ENCODE data around the gene GSG1.
A peak's percentile ranks its signal among the peaks of the same experiment; 100 is the strongest.
"Not testable (repeated sequence)": the region's sequence is repeated elsewhere in the genome, so short reads cannot be mapped to it uniquely, and the experiment has no call there.

GSG1 gene

DNA sequence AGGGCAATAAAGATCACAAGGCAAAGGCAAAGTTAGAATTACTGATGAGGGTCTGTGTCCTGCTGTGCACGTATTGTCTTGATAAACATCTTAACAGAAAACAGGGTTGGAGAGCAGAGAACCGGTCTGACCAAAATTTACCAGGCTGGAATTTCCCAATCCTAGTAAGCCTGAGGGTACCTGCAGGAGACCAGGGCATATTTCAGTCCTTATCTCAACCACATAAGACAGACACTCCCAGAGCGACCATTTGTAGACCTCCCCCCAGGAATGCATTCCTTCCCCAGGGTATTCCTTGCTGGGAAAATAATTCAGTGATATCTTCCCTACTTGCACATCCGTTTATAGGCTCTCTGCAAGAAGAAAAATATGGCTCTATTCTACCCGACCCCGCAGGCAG, 49.9 kb downstream of the GSG1 start:
- not testable (repeated sequence) for DNase-seq (ENCODE audit: low spot score)

DNA sequence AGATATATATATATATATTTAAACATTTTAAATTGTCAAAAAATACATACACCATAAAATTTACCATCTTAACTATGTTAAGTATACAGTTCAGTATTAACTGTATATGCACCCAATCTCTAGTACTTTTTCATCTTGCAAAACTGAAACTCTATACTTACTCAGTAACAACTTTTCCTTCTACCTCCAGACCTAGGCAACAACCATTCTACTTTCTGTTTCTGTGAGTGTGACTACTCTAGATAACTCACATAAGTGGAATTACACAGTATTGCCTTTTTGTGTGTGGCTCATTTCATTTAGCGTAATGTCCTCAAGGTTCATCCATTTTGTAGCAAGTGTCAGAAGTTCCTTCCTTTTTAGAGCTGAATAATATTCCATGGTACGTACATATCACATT, 51.0 kb downstream of the GSG1 start:
- no peak for DNase-seq (ENCODE audit: low spot score)

DNA sequence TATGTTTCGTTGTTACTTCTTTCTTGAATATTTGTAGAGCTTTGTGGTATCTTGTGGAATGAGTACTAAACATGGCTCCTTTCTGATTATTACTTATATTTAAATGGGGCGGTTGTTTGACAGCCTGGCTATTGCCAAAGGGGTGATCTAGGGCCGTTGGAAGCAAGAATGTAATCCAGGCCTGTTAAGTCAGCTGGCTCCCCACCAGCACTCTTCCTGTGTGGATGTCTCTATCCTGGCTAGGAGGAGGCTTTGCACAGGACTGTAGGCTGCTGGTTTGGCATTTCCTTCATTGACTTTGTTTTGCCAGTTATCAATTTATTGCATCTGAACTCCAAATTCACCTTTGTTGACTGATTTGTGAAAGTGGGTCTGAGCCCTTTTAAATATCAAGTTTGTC, 53.7 kb downstream of the GSG1 start:
- no peak for DNase-seq (ENCODE audit: low spot score)

DNA sequence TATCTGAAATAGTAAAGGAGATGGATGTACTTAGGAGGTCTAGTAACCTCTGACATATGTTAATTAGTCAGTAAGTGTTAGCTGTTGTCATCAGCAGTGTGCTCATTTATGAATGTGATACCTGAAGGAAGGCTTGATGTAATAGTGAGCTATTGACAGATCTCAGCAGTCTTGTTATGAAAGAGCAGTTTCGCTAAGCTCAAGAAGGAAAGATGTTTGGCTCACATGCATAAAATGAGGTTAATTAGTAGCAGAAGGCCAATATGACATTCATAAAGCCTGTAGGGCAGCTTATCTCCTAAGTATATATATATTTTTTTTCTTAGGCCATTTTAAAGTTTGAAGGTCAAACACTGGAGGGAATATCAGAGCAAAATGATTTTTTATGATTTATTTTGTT, 56.5 kb downstream of the GSG1 start:
- DNase-seq (ENCODE audit: low spot score) = no peak

DNA sequence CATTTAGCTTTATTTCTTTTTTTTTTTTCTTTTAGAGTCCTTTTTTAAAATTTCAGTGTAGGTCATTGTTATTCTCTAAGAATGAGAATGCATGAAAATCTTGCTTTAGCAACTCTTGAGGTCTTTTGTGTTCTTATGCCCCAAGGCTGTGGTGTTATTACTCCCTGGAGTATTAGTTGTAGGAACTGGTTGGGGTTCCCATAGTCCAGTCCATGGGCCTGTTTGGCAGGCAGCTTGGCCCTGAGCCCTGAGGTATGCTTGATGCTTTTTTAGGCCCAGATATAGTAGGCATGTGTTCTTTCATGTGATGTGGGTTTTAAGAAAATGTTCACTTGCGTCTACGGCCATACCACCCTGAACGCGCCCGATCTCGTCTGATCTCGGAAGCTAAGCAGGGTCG, 57.7 kb downstream of the GSG1 start:
- no peak for DNase-seq (ENCODE audit: low spot score)

DNA sequence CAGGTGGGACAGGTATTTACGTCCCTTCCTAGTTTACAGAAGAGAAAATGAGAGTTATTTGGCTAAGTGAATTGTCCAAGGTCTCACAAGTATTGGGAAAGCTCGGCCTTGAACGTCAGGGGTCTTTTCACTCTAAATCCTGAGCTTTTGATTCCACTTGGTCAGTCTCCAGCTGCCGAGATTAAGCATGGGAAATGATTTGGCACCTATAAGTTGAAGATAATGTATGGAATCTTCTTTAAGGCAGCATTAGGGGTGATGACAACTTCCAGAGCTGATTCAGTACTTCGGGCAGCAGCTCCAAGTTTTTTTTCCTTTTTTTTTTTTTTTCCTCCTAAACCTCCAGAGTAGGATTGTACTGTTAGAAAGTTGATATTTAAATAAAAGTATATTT, 58.6 kb downstream of the GSG1 start:
- no peak for DNase-seq (ENCODE audit: low spot score)

DNA sequence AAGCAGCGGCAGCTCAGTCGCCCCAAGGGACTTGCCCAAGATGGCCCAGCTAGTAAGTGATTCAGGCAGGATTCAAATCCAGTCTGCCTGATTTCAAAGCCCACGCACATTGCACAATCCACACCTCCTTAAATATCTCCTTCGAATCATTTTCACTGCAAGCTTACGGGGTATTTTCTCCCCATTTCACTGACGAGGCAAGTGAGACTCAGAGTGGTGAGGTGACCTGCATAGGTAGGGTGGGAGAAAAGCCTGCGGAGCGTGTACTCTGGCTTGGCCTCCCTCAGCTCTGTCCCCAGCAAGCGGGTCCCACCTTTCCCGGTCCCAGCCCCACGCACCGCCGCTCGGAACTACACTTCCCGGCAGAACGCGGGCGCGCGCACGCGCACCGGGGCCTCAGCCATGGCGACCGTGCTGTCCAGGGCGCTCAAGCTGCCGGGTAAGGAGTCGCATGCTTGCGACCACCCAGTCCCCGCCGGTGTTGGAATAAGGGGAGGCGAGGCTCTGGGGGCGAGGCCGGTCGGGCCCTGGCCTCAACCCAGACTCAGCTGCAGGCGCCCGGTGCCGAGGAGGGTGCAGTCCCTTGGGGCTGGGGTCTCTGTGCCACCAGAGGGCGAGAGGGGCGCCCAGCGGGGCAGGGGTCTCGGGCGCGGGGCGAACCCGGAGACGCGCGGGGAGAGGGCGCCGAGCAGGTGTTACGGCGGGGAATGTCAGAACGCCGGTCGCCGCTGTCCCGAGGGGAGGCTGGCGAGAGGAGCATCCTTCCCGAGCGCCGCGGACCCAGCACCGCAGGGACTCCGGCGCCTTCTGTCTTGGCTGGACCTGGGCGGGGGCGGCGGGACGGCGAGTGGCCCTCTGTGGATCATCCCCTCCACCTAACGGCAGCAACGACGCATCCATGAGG, 59.2 kb downstream of the GSG1 start, which contains the start of gene FAM234B:
Gene FAM234B (plus strand): TSS at position 380 of the 904 bp plus-strand sequence. CDS start 23 bp downstream, at position 403.
- peak; percentile 70 for DNase-seq (ENCODE audit: low spot score)

DNA sequence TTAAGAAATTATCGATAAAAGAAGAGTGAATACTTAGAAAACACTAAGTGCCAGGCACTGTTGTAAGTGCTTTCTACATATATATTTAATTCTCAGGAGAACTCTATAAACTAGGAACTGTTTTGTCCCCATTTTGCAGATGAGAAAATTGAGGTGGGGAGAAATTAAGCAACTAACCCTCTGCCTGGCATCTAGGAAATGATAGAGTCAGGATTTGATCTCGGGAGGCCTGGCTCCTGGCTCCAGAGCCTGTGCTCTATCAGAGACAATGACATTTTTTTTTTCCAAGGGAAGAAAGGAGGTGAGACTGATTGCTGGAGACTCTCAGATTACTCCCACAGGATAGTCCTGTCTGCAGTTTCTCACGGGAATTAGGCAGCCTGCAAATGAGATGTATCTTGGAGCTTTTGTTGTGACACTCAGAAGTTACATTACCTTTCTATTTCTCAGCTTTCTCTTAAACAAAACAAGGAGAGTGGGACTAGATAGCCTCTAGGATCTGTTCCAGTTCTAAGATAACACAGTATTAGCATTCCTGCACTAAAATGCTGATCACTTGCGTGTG, 60.7 kb downstream of the GSG1 start:
- no peak for DNase-seq (ENCODE audit: low spot score)

DNA sequence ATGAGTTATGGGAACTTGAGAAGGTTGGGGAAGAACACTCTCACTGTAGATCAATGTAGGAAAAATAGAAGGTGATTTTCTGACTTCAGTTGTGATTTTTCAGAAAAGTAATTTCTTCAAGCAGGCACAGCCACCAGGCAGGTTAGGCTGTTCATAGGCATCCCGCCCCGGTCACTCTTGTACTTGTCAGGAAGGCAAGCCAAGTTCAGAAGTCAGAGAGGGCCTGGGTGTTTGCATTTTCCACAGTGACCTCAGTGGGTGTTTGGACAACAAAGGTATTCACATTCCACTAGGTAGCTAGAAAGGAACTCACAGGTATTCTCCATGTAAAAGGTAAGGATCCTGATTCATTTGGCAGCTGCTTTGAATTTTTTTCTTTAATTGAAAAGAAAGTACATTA, 62.2 kb downstream of the GSG1 start:
- no peak for DNase-seq (ENCODE audit: low spot score)

DNA sequence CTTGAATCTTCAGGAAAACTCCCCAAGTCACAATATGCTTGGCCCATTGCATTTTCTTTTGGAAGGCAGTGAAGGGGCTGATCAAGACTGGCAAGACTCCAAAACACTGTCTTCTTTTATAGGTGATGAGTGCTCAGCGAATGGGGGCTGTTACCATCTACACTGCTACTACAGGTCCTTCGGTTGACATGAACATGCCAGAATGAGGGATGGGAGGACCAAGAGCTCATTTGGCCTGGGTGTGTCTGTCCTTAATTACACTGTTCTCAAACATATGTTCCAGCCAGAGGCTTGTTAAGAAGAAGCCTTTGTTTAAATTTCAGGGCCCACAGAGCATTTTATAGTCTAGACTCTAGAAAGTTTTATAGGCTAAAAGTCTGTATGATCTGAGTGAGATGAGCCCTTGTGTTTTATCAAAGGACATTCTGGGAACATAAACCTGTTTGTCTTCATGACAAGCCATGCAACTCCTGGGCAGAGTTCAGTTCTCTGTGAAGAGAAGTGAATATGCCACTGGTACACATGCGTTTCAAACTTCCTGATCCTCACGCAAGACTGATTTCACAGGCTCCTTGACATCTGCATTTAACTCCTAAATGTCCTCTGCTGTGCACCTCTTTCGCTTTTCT, 64.0 kb downstream of the GSG1 start:
- no peak for DNase-seq (ENCODE audit: low spot score)

DNA sequence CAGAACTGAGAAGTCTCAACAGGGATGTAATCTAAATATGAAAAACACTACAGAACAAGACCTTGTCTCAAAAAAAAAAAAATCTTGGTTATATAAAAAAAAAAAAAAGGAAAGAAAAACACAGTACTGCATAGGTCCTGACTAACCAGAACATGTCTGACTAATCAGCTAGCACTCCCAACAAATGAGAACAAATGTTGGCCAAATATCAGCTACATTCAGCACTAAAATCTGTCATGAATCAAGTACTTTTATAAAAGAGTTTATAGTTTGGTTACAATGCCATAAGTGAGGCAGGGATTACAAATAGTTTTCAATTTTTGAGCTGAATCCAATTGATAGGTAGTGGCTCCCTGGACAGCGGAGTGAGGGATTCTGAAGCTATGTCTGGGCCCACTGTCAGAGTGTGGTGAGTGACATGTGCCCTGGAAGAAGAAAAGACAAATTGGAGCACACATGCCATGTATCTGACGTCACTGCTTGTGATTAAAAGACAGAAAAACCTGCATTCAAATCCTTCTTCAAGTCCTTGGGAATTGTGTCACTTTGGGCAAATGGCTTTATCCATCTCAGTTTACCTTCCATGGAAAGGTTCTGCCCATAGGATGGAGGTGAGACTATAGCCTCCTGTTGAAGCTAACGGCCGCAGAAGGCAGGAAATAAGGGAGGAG, 64.8 kb downstream of the GSG1 start:
- DNase-seq (ENCODE audit: low spot score) = no peak

DNA sequence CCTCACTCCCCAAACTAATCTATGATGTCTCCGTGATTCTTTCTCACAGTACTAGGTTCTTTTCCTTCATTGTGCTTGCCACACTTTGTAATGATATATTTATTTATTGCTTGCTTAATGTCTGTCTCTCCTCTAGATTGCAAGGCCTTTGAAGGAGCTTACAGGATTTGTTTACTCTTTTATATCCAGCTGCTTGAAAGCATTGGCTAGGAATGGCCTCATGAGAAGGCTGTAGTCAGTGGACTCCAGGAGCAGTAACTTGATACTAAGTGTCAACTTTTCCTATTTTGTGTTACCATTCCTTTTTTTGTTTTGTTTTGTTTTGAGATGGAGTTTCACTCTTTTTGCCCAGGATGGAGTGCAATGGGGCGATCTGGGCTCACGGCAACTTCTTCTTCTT, 66.6 kb downstream of the GSG1 start:
- no peak for DNase-seq (ENCODE audit: low spot score)

DNA sequence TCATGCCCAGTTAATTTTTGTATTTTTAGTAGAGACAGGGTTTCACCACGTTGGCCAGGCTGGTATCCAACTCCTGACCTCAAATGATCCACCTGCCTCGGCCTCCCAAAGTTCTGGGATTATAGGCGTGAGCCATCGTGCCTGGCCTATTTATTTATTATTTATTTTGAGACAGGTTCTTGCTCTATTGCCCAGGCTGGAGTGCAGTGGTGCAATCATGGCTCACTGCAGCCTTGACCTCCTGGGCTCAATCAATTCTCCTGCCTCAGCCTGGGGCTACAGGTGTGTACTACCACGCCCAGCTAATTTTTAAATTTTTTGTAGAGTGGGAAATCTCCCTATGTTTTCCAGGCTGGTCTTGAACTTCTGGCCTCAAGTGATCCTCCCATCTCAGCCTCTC, 68.1 kb downstream of the GSG1 start:
- not testable (repeated sequence) for DNase-seq (ENCODE audit: low spot score)

Measured in hematopoietic multipotent progenitor cell treated with erythropoietin and hydrocortisone succinate and interleukin-3 and kit ligand, for 15 days (in vitro differentiated cells).